Esophagus squamous epithelium (tissue), 5 donors: ENCODE data around the gene SET. TPM values are rescaled to one million over a fixed set of nuclear protein-coding genes. Genes with fewer than 3 reads are reported as not detected.
"Not testable (repeated sequence)": the region's sequence is repeated elsewhere in the genome, so short reads cannot be mapped to it uniquely, and the experiment has no call there.

Experiments used
- DNase-seq: peaks from one replicate; lab custom pipeline; 2025; lab: John Stamatoyannopoulos, UW
- H3K27ac ChIP-seq, 4 donors: fragments of 200-600 bp; sonication (generic); one replicate each; pipeline ENCODE4 v1.5.1; 2016 to 2019; ENCODE audit warnings: mild to moderate bottlenecking in 1 of 4
- H3K27me3 ChIP-seq, 4 donors: fragments of 200-600 bp; sonication (generic); 1 replicate in 3 of 4; 2 replicates in 1 of 4; pipeline versions ENCODE4 v1.5.1 to v1.6.0; 2017 to 2021; ENCODE audit warnings: antibody characterized with exemption in 1 of 4
- H3K36me3 ChIP-seq, 3 donors: fragments of 200-600 bp; sonication (generic); one replicate each; pipeline ENCODE4 v1.5.1; 2016 to 2019
- H3K4me1 ChIP-seq, 3 donors: fragments of 200-600 bp; sonication (generic); one replicate each; pipeline ENCODE4 v1.5.1; 2017 to 2019
- H3K4me3 ChIP-seq, 4 donors: fragments of 200-600 bp; sonication (generic); 1 replicate in 3 of 4; 2 replicates in 1 of 4; pipeline ENCODE4 v1.5.1; 2016 to 2019; ENCODE audit warnings: mild to moderate bottlenecking in 2 of 4, moderate library complexity in 1 of 4
- H3K9me3 ChIP-seq, 3 donors: fragments of 200-600 bp; sonication (generic); one replicate each; pipeline ENCODE4 v1.5.1; 2016 to 2019
- POLR2A ChIP-seq, 4 donors: fragments of 450-650 bp; IDR thresholded peaks; one replicate each; pipeline ENCODE4 v1.6.1; 2017; ENCODE audit warnings: antibody characterized with exemption in 4 of 4, mild to moderate bottlenecking in 4 of 4, moderate library complexity in 3 of 4
- WGBS, 2 donors: methylation state at CpG; one replicate each; pipeline ENCODE4 v1.1.5; 2018; 5-methylcytosine and 5-hydroxymethylcytosine counted together
- intact Hi-C: fragments of 100-400 bp; cut with DNase I; formaldehyde crosslinking; loops from one replicate; pipeline ENCODE4 v1.15.0; 2022
- total RNA-seq, 4 donors: library from RNA; depleted of rRNA; stranded (reverse); fragments of >200 nt; gene quantifications; one replicate each; pipeline ENCODE4 v1.1.0, GENCODE V29; 2016
- TF ChIP-seq, protein P1 (sequence below), 6 experiments: fragments of 450-650 bp in 4 of 6; fragments of 200-600 bp in 2 of 6; sonication (generic) in 2 of 6; IDR thresholded peaks; one replicate each; pipeline ENCODE4 v1.5.1; 2016 to 2019; ENCODE audit warnings: antibody characterized with exemption in 6 of 6, mild to moderate bottlenecking in 4 of 6, moderate library complexity in 4 of 6
- donor health status: DM: yes; HTN: yes; CAD: no.

The SET gene
- total RNA-seq, 4 donors from 2014 or later = 83.5 to 253 (median 215) TPM

DNA sequence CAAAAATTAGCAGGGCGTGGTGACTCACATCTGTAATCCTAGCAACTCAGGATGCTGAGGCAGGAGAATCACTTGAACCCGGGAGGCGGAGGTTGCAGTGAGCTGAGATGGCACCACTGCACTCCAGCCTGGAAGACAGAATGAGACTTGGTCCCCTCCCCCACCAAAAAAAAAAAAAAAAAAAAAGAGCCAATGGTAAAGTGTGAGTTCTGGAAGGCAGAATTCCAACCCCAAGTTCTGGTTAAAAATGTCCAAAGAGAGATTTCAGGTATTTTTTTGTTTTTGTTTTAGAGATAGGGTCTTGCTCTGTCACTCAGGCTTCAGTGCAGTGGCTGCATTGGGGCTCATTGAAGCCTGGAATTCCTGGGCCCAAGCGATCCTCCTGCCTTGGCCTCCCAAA lies 1.6 kb upstream of the SET start:
- intact Hi-C loops = no loop called here
- TF ChIP-seq, protein P1, sequence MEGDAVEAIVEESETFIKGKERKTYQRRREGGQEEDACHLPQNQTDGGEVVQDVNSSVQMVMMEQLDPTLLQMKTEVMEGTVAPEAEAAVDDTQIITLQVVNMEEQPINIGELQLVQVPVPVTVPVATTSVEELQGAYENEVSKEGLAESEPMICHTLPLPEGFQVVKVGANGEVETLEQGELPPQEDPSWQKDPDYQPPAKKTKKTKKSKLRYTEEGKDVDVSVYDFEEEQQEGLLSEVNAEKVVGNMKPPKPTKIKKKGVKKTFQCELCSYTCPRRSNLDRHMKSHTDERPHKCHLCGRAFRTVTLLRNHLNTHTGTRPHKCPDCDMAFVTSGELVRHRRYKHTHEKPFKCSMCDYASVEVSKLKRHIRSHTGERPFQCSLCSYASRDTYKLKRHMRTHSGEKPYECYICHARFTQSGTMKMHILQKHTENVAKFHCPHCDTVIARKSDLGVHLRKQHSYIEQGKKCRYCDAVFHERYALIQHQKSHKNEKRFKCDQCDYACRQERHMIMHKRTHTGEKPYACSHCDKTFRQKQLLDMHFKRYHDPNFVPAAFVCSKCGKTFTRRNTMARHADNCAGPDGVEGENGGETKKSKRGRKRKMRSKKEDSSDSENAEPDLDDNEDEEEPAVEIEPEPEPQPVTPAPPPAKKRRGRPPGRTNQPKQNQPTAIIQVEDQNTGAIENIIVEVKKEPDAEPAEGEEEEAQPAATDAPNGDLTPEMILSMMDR (IDR thresholded peaks at IDR 0.05) = no peak
- TF ChIP-seq POLR2A (IDR thresholded peaks at IDR 0.05) = no peak
- H3K27me3 ChIP-seq = no peaks in the 10 kb centered on the region
- H3K36me3 ChIP-seq = peaks cover 0 to 14% (median 3%) of the 10 kb centered on the region in 3 donors
- H3K4me3 ChIP-seq = no peak overlapping the region
- no peaks in the 10 kb centered on the region for H3K9me3 ChIP-seq
- peak overlapping the region; percentile 95 to 99 (median 98) for H3K27ac ChIP-seq
- peaks cover 43 to 86% (median 45%) of the 10 kb centered on the region in 3 donors for H3K4me1 ChIP-seq
- DNase-seq = no peak
- 81% methylated on average over 4 of the region's 4 CpGs for WGBS, 2 donors

DNA sequence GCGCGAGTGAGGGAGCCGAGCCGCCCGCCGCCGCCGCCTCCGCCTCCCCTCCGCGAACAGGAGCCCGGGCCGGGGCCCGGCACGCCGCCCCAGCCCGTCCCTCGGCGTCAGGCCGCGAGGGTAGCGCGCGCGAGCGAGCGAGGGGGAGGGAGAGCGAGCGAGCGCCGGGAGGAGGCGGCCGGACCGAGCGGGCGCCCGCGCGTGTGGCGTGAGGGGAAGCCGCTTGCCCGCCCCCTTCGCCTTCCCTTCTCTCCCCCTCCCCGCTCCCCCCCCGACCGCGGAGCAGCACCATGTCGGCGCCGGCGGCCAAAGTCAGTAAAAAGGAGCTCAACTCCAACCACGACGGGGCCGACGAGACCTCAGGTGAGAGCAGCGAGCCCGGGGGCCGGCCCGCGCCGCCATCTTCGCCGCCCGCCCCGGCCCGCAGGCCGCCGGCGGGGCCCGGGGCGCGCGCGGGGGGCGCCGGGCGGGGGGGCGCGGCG lies 312 bp downstream of the SET start:
- 0% methylated on average over 3 of the region's 80 CpGs; no CpG with 5 or more reads in 1 of the 2 donors for WGBS, 2 donors
- Histone ChIP-seq H3K4me3 (peak overlapping the region; percentile 78 to 97 (median 92)), H3K4me1 (peaks cover 34 to 69% (median 40%) of the 10 kb centered on the region in 3 donors), H3K36me3 (peaks cover 7 to 33% (median 19%) of the 10 kb centered on the region in 3 donors), H3K27me3 (no peaks in the 10 kb centered on the region), H3K9me3 (no peaks in the 10 kb centered on the region), H3K27ac (peak overlapping the region; percentile 93 to 99 (median 98))
- TF ChIP-seq POLR2A (IDR thresholded peaks at IDR 0.05) = no peak
- TF ChIP-seq, protein P1 (IDR thresholded peaks at IDR 0.05) = no peak
- intact Hi-C loops = no loop called here
- no peak for DNase-seq

DNA sequence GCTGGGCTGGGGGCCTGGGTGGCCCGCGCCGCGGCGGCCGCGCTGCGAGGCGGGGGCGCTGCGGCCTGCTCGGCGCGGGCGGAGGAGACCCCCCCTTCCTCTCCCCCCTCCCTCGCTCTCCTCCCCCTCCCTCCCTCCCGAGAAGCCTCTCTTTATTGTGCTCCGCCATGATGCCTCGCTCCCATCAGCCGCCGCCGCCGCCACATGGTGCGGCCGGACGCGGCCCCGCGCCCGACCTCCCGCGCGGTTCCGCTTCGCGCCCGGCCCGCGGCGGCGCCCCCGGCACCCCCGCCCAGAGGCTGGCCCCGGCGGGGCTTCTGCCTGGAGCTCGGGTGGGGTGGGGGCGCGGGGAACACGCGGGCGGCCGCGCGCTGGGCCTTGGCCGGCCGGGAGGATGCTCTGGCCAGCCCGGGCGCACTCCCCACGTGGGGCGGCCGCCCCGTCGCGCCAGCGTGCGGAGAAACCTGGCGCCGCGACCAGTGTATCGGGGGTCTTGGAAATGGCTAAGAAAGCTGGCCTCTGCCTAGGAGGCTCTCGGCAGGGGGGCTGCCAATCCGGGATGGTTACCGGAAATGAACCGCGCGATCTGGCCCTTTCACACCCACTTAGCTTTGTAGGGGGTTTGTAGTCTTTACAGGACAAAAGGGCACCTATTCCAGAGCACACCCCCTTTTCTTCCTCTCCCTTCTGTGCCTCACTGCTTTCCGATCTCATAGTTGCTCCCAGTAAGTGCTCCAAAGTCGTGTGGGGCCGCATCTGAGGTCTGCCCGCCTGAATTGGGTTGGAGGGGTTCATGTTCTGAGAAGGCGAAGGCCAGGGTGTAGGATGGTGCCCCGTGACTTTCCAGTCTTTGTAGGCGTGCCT lies 1.0 kb downstream of the SET start:
- DNase-seq = no peak
- peak overlapping the region; percentile 83 to 99 (median 91) for H3K27ac ChIP-seq
- WGBS, 2 donors = 0% methylated on average over 6 to 19 of the region's 83 CpGs
- peak in 1 of 4 donors; percentile 8 for TF ChIP-seq POLR2A (IDR thresholded peaks at IDR 0.05)
- TF ChIP-seq, protein P1 (IDR thresholded peaks at IDR 0.05) = no peak
- no peaks in the 10 kb centered on the region for H3K9me3 ChIP-seq
- H3K4me3 ChIP-seq = peak overlapping the region; percentile 78 to 97 (median 92)
- H3K27me3 ChIP-seq = no peaks in the 10 kb centered on the region
- peaks cover 28 to 61% (median 33%) of the 10 kb centered on the region in 3 donors for H3K4me1 ChIP-seq
- intact Hi-C loops = no loop called here
- H3K36me3 ChIP-seq = peaks cover 7 to 40% (median 21%) of the 10 kb centered on the region in 3 donors

DNA sequence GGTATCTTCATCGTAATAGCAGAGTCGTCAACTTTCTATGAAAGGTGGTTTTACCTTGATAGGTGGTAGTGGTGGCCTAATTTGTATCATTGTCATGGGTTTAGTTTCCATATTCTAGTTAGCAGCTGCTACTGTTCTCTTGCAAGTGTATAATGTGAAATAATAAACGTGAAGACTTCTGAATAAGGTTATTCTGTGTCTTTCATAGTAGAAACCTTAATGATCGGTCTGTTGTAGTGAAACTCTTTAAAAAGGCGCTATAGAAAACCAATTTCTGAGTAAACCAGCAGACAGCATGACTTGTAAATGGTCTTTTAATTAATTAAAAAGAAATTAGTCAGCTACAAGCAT lies 1.6 kb downstream of the SET start:
- Histone ChIP-seq H3K9me3 (no peaks in the 10 kb centered on the region), H3K27me3 (no peaks in the 10 kb centered on the region), H3K36me3 (peaks cover 7 to 46% (median 25%) of the 10 kb centered on the region in 3 donors), H3K4me3 (peak overlapping the region; percentile 78 to 97 (median 92)), H3K27ac (peak overlapping the region; percentile 83 to 99 (median 91)), H3K4me1 (peaks cover 22 to 55% (median 31%) of the 10 kb centered on the region in 3 donors)
- no peak for TF ChIP-seq POLR2A (IDR thresholded peaks at IDR 0.05)
- TF ChIP-seq, protein P1 (IDR thresholded peaks at IDR 0.05) = no peak
- WGBS, 2 donors = 2 to 6% methylated on average over 5 of the region's 5 CpGs
- DNase-seq = no peak
- intact Hi-C loops = no loop called here

DNA sequence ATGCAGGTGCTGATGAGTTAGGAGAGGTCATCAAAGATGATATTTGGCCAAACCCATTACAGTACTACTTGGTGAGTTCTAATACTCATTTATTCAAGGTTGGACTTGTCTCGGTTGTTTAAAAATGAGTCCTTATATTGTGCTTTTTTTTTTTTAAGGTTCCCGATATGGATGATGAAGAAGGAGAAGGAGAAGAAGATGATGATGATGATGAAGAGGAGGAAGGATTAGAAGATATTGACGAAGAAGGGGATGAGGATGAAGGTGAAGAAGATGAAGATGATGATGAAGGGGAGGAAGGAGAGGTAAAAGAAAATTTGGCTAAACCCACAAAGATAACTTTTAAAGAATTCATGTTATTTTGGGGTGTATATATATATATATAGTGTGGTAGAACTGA lies 4.7 kb downstream of the SET start:
- 73 to 84% methylated on average over 3 of the region's 3 CpGs for WGBS, 2 donors
- DNase-seq, H3K27me3 ChIP-seq, H3K27ac ChIP-seq, intact Hi-C loops, H3K4me3 ChIP-seq, H3K9me3 ChIP-seq: not testable (repeated sequence)
- peaks cover 5 to 25% (median 12%) of the 10 kb centered on the region in 3 donors for H3K4me1 ChIP-seq
- H3K36me3 ChIP-seq = peaks cover 7 to 62% (median 28%) of the 10 kb centered on the region in 3 donors
